ENCODE results near the gene RAB7A.

The RAB7A gene

DNA sequence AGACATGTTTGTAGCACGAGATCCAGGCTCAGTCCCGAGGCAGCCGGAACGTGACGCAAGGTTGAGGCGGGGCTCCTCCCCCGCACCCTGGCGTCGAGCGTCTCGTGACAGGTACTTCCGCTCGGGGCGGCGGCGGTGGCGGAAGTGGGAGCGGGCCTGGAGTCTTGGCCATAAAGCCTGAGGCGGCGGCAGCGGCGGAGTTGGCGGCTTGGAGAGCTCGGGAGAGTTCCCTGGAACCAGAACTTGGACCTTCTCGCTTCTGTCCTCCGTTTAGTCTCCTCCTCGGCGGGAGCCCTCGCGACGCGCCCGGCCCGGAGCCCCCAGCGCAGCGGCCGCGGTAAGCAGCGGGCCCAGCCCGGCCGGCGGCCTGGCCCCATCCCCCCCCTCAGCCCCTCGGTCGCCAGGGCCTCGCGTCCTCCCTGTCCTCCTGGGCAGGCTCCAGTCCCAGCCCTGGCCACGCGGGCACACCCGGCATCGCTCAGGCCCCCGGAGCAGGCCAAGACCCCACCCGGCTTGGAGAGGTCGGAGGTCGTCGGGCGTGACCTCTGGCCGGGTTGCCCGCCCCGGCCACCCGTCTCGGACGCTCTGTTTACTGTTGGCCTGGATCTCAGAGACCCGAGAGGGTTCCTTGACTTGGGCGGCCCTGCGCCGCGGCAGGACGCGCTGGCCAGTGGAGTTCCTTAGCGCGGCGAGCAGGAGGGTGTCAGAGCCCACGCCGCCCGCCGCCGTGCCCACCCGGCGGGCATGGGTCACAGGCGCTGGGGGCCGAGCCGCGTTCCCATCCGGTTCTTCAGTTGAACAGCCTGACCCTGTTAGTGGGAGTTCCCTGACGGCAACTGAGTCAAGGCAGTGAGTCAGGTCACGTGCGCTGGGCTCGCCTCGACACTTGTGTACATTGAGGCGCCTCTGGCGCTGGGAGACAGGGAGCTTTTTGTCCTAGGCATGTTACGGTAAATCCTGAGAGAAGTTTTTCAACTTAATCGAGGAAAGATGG is at the start of gene RAB7A:
RAB7A (plus strand) TSS at position 161 of the 994 bp plus-strand sequence. CDS start 69,185 bp downstream, outside the sequence.
- peak; percentile 99 for DNase-seq (ENCODE audit: low spot score)

DNA sequence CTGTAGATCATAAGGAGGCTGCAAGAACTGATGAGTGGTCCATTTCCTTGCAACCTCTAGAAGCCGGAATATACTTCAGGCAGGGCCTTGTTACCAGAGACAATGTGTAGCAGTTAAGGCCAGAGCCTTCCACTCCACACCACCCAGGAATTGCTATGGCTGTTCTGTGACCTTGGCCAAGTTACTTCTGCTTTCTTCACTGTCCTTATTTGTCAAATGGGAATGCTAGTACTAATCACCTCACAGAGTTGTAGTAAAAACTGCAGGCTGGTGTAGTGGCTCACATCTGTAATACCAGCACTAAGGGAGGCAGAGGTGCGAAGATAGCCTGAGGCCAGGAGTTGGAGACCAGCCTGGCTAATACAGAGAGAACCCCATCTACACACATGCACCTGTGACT is 46.6 kb upstream of the RAB7A start:
- no peak for DNase-seq (ENCODE audit: low spot score)
- H3K4me3 ChIP-seq, result no peak overlapping the region
- no peak overlapping the region for H3K27ac ChIP-seq
- TF ChIP-seq, protein P1, sequence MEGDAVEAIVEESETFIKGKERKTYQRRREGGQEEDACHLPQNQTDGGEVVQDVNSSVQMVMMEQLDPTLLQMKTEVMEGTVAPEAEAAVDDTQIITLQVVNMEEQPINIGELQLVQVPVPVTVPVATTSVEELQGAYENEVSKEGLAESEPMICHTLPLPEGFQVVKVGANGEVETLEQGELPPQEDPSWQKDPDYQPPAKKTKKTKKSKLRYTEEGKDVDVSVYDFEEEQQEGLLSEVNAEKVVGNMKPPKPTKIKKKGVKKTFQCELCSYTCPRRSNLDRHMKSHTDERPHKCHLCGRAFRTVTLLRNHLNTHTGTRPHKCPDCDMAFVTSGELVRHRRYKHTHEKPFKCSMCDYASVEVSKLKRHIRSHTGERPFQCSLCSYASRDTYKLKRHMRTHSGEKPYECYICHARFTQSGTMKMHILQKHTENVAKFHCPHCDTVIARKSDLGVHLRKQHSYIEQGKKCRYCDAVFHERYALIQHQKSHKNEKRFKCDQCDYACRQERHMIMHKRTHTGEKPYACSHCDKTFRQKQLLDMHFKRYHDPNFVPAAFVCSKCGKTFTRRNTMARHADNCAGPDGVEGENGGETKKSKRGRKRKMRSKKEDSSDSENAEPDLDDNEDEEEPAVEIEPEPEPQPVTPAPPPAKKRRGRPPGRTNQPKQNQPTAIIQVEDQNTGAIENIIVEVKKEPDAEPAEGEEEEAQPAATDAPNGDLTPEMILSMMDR (IDR thresholded peaks at IDR 0.05), result no peak

More for the DNA sequence above, at the start of gene RAB7A:
- Histone ChIP-seq H3K27ac (peak within 1 kb of the TSS; percentile 89 to 100), H3K4me3 (peak within 1 kb of the TSS; percentile 83)
- TF ChIP-seq, protein P1 (IDR thresholded peaks at IDR 0.05), result no peak

DNA sequence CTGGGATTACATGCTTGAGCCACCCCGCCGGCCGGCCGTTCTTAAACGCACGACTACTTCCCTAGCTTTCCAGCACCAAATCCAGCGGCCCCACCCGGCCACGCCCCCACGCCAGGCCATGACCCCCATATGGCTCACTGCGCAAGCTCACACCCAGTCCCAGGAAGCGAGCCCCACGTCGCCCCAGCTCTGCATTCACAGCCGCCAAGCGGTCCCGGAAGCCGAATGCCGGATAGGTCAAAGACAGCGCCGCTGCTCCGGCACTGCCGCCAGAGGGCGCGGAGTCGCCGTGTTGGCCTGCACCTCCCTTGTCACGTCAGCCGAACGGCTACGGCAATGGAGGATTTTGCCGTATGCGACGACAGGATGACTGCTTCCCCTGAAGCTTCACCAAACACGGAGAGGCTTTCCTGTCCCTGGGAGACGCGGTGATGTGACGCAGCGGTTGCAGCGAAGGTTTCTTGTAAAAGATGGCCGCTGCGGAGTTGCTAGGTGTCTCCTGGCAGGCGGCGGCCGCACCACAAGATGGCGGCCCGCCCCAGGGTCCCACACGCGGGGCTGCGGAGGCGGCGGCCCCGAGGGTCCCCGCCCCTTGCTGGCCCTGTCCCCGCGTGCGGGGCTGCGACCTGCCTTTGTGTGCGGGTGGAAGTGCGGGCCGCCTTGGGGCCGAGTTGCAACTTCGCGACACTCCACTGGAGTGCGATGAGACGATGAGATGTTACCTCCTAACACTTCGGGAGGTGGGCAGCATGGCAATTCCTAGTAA is 45.2 kb upstream of the RAB7A start:
- TF ChIP-seq, protein P1 (IDR thresholded peaks at IDR 0.05), result peak; percentile 96
- Histone ChIP-seq H3K4me3 (peak overlapping the region; percentile 89), H3K27ac (peak overlapping the region; percentile 94 to 98)
- DNase-seq (ENCODE audit: low spot score), result peak; percentile 99

DNA sequence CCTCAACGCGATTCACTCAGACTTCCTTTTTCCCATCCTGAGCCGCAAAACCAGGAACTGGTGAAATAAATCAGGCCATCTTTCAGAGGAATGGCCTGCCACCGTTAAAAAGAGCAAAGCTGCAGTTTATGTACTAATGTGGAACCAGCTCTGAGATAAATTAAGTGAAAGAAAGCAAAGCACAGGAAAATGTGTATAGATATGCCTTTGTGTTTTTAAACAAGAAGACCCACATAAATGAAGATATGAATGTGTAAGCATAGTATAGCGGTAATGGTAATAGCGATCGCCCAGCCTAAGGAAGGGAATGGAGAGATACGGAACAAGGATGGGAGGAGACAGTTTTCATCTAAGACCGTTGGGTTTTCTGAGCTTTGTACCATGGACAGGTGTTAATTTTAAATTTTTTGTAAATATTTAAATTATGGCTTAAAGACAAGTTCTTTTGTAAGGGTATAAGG is 44.6 kb upstream of the RAB7A start:
- no peak for DNase-seq (ENCODE audit: low spot score)
- TF ChIP-seq, protein P1 (IDR thresholded peaks at IDR 0.05), result no peak
- Histone ChIP-seq H3K27ac (peak overlapping the region; percentile 94 to 98), H3K4me3 (peak overlapping the region; percentile 89)

DNA sequence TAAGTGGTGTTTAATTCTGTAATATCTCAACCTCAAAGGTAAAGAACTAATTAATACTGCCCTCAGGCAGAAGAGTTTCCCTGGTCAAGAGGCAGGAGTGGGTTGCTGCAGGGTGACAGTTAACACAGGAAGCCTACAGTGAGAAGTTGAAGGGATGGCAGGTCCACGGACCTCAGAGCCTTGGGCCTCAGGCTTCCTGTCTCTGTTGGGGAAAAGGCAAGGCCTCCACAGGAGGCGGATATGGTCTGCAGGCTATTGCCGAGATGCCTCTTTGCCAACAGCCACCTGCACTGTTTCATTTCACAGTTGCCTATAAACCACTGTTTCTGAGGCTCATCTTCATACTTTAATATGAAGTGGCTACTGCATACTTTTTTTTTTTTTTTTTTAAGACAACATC is 42.0 kb upstream of the RAB7A start:
- no peak for DNase-seq (ENCODE audit: low spot score)
- Histone ChIP-seq H3K27ac (no peak overlapping the region), H3K4me3 (no peak overlapping the region)
- TF ChIP-seq, protein P1 (IDR thresholded peaks at IDR 0.05), result no peak

DNA sequence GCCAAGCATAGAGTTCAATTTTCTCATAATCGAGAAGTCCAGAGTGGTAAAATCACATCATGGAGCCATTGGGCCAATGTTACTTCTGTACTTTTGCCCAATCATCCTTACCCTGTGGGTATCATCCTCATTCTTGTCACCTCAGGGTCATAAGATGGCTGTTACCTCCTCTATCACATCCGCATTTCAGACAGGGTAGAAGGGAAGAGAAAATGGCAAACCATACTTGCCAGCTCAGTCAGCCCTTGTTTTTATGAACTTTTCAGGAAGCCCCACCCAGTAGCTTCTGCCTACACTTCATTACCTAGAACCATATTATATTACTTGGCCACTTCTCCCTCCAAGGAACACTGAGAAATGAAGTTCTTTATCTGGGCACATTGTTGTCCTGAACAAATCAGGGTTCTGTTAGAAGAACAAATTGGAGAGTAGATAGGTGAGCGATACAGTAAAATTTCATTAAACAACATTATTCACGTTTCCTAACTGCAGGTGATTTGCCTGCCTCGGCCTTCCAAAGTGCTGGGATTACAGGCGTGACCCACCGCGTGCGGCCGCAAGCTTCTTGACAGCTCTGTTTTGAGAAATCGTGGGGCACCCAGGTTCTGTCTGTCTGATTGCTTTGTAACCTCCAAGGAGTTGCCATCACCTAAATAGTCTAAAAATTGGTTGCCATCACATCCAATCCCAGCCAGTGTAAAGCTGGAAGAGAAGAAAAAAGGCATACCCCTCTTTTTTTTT is 40.8 kb upstream of the RAB7A start:
- TF ChIP-seq, protein P1 (IDR thresholded peaks at IDR 0.05), result no peak
- no peak overlapping the region for H3K4me3 ChIP-seq
- no peak for DNase-seq (ENCODE audit: low spot score)
- no peak overlapping the region for H3K27ac ChIP-seq

All from coronary artery (tissue), 2 donors.